COLO829 (cell line): ENCODE measurements around the gene GJB3.
"Not testable (repeated sequence)": the region's sequence is repeated elsewhere in the genome, so short reads cannot be mapped to it uniquely, and the experiment has no call there.

Experiments
- DNase-seq: peaks from one replicate; pipeline ENCODE4 v3.0.0; 2012; ENCODE audit warnings: low spot score

Gene GJB3

DNA sequence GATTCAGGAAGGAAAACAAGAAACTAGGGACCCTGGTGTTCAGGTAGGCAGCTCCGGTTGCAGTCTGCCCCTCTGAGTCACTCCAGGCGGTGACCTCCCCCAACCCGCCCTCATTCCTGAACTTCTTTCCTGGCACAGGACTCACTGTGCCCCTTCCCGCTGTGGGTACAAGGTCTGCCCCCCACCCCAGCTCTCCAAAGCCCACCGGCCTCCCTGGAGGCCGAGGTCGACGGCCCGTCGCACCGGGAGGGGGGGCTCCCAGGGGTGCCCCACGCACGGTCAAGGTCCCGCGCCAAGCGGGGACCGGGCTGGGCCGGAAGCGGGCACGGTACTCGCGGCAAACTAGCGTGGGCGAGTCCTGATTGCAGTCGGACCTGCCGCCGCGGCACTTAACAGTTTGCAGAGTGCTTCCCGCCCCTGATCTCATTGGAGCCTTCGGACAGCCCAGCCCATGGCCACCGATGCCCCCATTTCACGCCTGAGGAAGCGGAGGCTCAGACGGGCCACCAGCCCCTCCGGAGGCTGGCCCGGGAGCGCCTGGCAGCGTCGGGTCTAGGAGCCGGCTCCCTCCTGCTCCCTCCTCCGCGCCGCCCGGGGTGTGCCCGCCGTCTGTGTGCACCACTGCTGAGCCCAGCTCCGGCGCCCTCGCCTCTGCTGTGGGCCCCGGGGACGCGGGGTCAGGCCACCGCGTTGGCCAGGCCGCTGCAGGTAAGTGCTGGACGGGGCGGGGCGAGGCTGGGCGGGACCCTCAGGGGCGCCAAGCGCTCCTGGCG lies at the start of gene GJB3:
Gene GJB3, plus strand, starts transcription at position 144 of the 773 bp plus-strand sequence. CDS start 3,549 bp downstream, outside the sequence.
- DNase-seq = no peak

DNA sequence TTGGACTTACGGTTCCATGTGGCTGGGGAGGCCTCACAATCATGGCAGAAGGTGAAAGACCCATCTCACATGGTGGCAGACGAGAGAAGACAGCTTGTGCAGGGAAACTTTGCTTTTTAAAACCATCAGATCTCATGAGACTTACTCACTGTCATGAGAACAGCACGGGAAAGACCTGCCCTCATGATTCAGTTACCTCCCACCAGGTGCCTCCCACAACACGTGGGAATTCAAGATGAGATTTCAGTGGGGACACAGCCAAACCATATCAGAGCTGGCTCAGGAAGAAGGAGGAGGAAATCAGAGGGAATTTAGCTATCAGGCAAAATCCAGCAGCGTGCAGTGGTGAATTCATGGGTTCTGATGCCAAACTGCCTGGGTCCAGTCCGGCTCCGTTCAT lies 48.2 kb upstream of the GJB3 start:
- DNase-seq = not testable (repeated sequence)

DNA sequence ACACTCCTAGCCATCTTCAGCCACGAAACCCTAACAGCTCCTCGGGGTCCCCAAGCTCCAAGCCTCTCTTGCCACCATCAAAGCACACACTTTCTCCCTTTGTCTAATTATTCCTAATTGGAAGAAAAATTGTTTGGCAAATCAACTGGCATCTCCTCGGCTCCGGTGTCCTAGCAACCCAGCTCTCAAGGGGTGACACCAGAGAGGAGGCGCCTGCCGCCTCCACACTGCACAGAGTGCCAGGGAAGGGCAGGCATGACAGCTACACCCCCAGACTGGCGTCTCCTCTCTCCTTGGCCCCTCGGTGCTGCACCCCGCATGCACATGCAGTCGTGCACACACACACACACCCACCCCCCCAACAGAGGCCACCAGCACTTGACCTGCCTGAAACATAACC lies 44.3 kb upstream of the GJB3 start:
- DNase-seq = no peak

DNA sequence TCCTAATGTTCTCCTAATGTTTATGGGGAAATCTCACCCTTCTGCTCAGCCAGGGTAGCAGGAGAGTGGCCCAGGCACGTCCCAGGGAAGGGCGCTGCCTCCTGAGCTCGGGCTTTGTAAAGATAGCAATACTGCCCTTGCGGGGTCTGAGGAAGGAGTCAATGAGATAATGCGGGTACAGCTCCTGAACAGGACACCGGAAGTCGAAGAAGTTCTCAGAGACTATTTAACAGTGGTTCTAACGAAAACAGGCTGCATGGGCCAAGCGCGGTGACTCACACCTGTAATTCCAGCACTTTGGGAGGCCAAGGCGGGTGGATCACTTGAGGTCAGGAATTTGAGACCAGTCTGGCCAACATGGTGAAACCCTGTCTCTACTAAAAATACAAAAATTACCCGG lies 43.8 kb upstream of the GJB3 start:
- DNase-seq = not testable (repeated sequence)

DNA sequence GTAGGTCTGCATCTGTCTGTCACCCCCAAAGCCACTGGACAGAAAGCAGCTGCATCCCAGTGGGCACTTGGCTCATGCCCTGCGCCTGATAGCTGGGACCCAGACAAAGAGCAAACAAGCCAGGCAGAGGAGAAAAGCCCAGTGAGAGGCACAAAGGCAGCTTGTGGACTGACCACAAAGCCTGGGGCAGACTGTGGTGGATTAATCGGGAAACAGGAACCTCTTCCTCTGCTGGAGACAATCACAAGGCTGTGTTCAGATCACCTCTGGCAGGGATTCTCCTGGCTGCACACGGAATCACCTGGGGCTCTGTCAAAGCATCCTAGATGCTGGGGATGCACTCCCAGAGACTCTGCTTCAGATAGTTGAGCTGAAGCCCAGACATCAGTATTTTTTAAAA lies 41.4 kb upstream of the GJB3 start:
- DNase-seq = peak; percentile 14

DNA sequence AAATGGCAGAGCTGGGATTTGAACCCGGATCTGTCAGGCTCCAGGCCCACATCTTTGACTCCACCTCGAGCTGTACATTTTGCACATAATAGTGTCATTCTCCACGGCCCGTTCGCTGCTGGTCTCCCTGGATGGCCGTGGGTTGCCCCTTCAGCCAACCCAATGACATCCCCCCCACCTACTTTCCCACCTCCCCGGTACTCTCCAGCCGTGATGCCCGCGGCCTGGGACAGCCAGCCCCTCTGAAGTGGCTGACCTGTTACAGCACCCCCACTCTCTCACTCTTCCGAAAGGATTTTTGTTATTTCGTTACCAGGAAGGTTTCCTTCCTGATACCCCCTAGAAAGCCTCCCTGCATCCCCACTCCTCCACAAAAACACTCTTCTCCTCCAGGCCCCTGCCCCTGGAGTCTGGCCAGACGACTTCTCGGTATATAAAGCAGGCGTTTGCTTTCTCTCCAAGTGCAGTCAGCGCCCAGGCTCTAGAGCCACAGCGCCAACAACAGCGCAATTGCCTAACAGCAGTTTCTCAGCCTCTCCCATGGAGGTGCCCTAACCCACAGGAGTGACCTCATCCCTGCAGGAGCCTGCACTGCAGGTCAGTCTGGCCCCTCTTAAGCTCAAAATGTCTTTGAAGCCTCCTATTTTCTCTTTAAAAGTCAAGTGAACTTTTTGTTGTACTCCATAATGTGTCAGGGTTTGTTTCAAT lies 40.7 kb upstream of the GJB3 start:
- DNase-seq = no peak

DNA sequence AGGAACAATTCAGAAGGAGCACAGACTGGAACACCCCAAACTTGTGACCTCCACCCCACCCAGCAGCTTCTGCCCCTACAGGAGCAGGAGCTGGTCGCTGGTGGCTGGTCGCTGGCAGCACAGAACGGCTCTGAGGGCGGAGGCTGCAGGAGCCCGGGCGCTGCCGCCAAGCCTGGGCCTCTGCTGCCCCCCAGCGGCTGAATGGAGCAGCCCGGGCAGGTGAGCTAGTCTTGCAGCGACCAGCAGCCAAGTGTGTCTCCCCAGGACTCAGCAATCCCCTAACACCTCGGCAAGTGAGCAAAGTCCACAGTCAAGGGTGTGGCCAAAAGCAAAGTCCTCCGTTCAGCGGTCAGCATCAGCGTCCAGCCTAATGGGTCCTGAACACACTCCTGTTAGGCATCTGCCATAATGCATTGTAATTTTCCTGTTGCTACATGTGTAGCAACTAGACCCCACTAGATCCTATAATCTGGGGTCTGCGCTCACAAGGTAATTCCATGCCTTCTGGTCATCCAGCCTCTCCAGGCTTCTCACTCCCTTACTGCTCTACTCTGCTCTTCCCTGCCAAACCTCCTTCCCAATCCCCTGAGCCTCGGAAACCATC lies 38.2 kb upstream of the GJB3 start:
- DNase-seq = peak; percentile 65

DNA sequence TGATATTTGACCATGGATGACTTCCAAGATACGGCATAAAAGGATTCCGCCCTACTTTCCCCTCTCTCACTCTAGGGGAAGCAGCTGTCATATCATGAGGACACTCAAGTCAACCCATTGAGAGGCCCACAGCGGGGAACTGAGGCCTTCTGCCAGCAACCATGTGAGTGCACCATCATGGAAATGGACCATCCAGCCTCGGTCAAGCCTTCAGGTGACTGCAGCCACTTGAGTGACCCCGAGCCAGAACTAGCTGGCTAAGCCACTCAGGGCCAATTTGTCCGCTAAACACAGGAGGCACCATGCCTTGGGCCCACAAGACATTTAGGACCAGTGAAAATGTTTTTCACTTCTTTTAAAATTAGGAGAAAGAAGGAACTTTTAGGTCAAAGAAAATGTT lies 37.2 kb upstream of the GJB3 start:
- DNase-seq = no peak

DNA sequence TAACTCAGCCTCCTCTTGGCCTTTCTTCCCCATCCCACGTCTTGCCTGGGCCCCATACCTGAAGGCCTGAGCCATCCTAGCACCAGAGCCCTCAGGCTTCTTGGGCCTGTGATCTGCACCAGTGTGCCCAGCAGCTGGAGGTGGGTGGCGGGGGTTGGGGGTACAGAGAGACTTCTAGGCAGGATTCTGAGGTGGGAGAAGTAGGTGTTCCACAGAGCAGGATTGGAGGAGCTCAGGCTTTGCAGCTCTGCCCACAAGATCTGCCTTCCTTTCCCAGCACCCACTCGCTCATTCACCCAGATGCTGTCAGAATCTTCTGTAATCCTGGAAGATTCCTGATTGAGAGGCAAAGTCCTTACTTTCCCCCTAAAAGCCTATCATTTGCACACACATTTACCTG lies 36.2 kb upstream of the GJB3 start:
- no peak for DNase-seq

DNA sequence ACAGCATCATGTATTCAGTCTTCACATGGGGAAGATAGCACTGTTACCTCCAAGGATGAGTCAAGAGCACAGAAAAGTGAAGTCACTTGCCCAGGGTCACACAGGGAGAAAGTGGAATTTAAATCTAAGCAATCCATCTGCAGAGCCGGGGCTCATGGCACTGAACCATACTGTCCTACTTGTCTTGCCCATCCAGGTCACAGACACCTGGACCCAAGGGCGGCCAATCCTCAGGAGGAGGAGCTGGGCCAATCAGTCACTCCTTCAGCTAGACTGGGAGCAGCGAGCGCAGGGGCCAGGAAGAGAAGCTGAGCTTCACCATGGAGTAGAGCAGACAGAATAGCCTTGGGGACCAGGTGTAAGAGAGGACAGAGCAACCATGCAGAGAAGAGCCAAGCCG lies 35.3 kb upstream of the GJB3 start:
- DNase-seq = no peak

DNA sequence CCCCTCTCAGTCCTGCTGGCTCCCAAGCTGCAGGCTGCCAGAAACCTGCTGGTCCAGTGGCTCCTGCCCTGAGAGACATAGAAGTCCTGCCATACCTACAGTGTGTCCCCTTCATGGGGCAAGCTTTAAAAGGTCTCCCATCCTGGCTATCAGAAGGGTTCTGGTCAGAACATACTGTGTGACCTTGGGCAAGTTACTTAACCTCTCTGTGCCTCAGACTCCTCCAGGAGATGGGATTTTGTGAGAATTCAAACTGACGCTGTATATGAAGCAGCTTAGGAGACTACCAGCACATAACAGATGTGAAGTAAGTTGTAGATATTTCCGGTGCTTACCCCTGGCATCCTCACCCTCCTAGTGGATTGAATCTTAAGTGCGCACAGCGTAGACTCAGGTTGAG lies 34.9 kb upstream of the GJB3 start:
- no peak for DNase-seq

DNA sequence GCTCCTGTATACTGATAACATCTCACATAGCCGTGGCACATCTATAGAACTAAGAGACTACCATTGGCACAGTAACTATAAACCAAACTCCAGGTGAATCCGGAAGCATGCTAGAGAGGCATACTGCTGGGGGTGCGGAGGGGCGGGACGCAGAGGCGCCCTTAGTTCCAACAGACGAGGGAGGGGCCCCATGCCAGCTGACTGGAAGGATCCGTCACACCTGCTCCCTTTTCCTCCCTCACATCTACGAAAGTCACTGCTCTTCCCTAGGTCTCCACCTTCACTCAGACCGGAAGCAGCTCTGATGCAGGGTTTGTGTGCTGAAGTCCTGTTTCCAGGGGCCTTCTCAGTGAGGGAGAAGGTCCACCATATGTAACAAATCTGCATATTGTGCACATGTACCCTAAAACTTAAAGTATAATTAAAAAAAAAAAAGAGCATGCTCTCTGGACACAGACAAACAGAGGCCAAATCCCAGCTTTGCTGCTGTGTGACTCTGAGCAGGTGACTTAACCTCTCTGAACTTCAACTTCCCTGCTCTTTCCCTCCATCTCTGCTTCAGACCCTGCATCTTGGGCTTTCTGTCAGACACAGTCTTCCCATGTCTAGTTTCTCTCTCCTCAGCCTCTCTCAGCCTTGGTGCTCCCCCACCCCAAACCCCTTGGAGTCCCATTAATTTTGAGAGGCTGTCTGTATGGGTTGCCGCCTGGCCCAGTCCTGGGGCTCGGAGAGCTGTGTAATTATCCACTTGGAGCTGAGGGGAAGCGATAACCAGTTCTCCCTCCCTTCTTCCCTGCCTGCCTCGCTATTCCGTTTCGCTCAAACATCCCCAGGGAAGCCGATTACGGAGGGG lies 34.0 kb upstream of the GJB3 start:
- DNase-seq = no peak

DNA sequence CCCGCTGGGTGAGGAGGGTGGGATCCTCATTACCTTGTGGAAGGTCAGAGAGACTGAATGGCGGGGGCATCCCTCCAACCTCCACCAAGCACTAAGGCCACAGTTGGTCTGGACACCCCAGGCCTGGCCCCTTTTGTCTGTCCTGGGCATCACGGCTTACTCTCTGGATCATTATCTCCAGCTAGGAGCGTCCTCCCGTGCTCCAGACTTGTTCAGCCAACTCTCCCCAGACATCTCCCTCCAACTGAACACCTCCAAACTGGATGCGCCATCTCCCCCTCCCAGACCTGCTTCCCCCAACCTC lies 33.4 kb upstream of the GJB3 start:
- DNase-seq = no peak

DNA sequence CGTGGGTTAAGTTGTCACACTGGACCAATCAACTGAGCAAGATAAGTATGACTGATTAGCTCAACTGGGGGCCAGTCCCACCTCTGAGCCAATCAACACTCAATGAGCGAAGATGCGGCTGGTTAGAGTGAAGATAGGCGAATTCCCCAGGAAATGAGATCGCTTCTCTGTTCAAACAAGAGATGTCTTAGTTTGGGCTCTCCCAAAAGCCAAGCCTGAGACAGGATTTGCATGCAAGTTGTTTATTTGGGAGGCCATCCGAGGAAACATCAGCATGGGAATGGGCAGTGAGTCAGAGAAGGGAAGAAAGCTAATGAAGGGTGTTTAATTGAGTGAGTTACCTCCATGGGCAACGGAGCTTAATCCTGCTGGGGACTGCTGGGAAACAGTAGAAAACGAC lies 31.0 kb upstream of the GJB3 start:
- no peak for DNase-seq

DNA sequence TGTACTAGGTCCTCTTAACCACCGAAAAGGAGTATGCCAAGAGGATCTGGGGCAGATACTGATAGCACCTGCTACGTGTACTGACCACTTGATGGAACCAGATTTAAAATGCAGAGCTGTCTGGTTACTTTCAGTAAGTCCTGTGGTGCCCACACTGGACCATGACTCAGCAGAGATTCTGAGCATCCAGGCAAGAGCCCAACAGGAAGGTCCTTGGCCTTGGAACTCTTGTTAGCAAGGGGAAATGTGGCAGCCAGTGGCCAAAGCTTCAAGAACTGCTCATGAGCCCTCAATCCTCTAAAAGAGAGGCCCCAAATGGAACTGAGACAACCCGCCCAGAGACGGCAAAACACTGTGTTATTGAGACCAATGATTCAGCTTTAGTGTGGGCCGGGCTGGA lies 30.4 kb upstream of the GJB3 start:
- DNase-seq = no peak

DNA sequence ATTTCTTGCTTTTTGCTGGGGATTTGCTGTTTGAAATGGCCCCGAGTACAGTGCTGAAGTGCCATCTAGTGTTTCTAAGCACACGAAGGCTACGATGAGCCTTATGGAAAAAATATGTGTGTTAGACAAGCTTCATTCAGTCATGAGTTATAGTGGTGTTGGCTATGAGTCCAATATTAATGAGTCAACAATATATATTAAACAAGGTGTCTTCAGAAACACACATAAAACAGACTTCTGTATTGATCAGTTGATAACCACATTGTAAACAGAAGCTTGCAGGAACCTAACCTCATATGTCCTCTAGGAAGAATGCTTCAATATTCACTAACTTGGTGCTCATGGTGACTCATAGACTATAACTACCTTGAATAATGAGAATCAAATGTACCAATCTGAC lies 27.9 kb upstream of the GJB3 start:
- no peak for DNase-seq

DNA sequence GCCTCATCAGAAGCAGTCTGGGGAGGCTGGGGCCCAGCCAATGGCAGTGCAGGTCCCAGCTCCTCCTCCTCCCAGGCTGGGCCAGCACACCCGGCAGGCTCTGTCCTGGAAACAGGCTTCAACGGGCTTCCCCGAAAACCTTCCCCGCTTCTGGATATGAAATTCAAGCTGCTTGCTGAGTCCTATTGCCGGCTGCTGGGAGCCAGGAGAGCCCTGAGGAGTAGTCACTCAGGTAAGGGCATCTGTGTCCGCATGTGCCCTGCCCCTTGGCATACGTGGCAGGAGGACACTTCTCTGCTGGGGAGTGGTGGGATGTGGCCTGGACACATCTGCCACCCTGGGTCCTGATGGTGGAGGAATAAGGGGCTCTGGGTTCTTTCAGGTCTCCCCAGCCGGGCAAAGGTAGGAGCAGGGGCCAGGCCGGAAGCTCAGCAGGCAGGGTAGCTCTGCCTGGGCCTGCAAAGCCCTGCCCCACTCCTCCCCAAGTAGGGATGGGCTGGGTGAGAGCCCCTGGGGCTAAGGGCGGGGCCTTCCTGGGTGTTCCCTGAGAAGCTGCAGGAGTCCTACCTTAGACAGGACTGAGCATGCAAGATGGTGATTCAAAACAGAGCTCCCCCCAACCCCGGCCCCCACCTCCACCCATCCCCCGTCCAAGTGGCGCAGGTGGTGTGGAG lies 25.9 kb upstream of the GJB3 start, which contains the start of gene GJB5:
Gene GJB5, plus strand, starts transcription at position 84 of the 674 bp plus-strand sequence. CDS start 2,284 bp downstream, outside the sequence.
- DNase-seq = no peak

DNA sequence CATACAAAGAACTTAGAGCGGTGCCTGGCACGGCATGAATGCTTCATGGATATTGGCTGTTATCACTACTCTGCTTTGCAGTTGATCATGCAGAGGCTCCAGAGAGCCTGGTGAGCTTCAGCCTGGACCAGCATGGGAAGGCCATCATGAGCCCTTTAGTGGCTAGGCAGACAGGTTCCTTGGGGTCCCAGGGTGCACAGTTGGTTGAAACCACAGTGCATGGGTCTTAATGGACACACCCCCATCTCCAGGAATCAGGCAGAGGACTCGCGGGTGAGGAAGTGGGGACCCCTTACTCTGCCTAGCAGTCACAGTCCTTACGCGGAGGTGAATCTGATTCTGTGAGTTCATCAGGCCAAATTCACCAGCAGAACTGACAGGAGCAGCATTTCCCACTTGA lies 25.1 kb upstream of the GJB3 start:
- no peak for DNase-seq

DNA sequence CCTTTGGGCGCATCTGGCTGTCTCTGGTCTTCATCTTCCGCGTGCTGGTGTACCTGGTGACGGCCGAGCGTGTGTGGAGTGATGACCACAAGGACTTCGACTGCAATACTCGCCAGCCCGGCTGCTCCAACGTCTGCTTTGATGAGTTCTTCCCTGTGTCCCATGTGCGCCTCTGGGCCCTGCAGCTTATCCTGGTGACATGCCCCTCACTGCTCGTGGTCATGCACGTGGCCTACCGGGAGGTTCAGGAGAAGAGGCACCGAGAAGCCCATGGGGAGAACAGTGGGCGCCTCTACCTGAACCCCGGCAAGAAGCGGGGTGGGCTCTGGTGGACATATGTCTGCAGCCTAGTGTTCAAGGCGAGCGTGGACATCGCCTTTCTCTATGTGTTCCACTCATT lies 23.6 kb upstream of the GJB3 start:
- DNase-seq = no peak

DNA sequence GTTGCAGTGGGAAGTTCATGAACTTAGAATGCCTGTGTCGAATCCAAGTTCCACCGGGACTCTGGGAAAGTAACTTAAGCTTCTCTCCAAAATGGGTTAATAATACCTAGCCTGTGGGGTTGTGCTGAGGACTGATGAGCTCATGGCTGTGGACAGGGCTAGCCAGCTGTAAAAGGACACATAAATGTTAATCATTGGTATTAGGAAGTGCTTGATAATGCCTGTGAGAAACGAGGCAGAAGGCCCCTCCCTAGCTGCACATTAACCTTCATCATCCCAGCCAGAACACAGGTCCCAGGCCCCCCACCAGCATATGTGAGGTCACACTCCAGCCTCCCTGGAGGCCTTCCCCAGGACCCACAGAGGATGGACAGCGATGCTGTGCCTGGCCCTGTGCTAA lies 22.3 kb upstream of the GJB3 start:
- DNase-seq = no peak

DNA sequence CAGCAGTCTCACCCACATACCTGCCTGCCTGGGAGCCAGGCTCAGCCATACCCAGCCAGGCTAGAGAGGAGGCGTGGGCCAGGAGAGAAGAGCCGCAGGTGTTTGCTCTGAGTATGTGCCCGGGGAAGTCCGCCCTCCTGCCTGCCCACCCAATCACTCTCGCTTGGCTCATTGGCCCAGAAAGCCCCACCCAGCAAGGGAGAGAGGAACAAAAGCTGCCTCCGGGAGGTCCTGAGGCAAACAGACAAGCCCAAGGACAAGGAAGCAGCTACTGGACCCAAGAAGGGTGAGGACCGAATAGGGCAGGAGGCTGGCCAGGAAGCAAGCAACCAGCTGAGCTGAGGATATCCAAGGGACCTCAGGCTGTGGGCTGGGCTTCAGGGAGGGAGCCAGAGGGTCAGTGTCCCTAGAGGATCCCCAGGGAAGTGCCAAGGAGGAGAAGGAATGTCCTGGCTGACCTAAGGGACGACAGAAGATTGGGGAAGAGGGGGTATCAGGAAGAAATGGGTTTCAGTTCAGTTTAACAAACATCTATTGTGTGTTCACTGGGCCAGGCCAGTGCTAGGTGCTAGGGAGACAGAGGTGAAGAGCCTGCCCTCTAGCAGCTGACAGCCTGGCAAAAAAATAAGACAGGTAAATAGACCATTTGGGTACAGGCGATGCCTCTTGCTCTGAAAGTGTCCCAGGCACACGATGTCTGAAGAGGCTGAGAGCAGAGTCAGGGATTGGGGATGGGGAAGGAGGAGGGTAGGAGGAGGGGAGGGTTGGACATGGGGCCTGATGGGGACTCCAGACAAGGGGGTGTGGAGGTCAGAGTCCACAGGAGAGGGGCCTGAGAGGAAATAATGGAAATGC lies 21.3 kb upstream of the GJB3 start, which contains the start of gene GJB4:
Gene GJB4, plus strand, starts transcription at position 238 of the 855 bp plus-strand sequence. CDS start 1,515 bp downstream, outside the sequence.
- no peak for DNase-seq
